ENCODE results near the gene ACOT12. TPM values are rescaled to one million over a fixed set of nuclear protein-coding genes. Genes with fewer than 3 reads are reported as not detected.

Gene ACOT12
- total RNA-seq, 4 donors from 2014 or later, result 1.7 TPM; not detected in 3

DNA sequence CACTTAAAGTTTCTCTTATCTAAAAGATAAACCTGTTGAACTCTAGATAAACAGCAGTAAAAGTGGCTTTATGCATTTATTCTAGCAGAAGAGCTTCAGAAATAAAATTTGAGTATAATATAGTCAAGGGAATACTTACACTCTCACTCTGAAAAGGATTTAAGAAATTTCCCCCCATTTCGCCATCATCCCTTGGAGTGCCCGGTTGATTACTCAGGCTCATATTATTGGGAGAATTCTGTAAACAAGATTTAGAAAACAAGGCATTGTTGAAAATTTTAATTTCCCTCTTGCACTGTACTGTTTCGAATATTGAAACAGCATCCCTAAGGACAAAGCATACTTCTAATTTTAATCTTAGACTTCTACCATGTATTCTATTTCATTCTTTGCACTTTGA lies 34.5 kb upstream of the ACOT12 start:
- 52 to 61% methylated on average over 3 of the region's 3 CpGs for WGBS, 2 donors
- Histone ChIP-seq H3K27me3 (no peaks in the 10 kb centered on the region), H3K36me3 (peaks cover 0 to 6% (median 0%) of the 10 kb centered on the region in 3 donors), H3K4me3 (no peak overlapping the region), H3K27ac (peak overlapping the region in 1 of 4 donors; percentile 13), H3K4me1 (peaks cover 0 to 34% (median 18%) of the 10 kb centered on the region in 4 donors), H3K9me3 (no peaks in the 10 kb centered on the region)
- no peak for DNase-seq (ENCODE audit: low spot score in 2 of 2)
- no peak for TF ChIP-seq POLR2A (IDR thresholded peaks at IDR 0.05)
- no peak for TF ChIP-seq EP300 (IDR thresholded peaks at IDR 0.05)
- TF ChIP-seq, protein P1, sequence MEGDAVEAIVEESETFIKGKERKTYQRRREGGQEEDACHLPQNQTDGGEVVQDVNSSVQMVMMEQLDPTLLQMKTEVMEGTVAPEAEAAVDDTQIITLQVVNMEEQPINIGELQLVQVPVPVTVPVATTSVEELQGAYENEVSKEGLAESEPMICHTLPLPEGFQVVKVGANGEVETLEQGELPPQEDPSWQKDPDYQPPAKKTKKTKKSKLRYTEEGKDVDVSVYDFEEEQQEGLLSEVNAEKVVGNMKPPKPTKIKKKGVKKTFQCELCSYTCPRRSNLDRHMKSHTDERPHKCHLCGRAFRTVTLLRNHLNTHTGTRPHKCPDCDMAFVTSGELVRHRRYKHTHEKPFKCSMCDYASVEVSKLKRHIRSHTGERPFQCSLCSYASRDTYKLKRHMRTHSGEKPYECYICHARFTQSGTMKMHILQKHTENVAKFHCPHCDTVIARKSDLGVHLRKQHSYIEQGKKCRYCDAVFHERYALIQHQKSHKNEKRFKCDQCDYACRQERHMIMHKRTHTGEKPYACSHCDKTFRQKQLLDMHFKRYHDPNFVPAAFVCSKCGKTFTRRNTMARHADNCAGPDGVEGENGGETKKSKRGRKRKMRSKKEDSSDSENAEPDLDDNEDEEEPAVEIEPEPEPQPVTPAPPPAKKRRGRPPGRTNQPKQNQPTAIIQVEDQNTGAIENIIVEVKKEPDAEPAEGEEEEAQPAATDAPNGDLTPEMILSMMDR (IDR thresholded peaks at IDR 0.05), result no peak

DNA sequence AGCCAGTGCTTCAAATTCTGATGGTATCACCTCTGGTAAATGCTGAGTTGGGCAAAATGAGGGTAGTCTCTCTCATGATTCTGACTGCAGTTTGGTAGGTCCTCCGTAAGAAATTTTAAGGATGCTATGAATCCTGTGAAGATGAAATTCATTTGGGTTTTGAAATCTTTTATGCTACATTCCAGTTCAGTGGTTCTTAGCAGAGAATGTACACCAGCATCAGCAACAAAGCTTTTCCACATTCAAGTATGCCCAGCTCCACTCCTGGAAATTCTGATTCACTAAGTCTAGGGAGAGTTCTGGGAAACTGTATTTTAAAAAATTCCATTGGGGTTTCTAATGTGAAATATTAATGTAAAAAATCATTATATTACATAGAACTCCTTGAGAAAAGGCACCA lies 33.6 kb upstream of the ACOT12 start:
- peaks cover 0 to 4% (median 0%) of the 10 kb centered on the region in 3 donors for H3K36me3 ChIP-seq
- peaks cover 0 to 41% (median 18%) of the 10 kb centered on the region in 4 donors for H3K4me1 ChIP-seq
- H3K27ac ChIP-seq, result no peak overlapping the region
- TF ChIP-seq POLR2A (IDR thresholded peaks at IDR 0.05) (no peak), EP300 (IDR thresholded peaks at IDR 0.05) (no peak)
- H3K4me3 ChIP-seq, result no peak overlapping the region
- no peak for DNase-seq (ENCODE audit: low spot score in 2 of 2)
- H3K9me3 ChIP-seq, result no peaks in the 10 kb centered on the region
- 87 to 94% methylated on average over 1 of the region's 1 CpG for WGBS, 2 donors
- no peaks in the 10 kb centered on the region for H3K27me3 ChIP-seq

DNA sequence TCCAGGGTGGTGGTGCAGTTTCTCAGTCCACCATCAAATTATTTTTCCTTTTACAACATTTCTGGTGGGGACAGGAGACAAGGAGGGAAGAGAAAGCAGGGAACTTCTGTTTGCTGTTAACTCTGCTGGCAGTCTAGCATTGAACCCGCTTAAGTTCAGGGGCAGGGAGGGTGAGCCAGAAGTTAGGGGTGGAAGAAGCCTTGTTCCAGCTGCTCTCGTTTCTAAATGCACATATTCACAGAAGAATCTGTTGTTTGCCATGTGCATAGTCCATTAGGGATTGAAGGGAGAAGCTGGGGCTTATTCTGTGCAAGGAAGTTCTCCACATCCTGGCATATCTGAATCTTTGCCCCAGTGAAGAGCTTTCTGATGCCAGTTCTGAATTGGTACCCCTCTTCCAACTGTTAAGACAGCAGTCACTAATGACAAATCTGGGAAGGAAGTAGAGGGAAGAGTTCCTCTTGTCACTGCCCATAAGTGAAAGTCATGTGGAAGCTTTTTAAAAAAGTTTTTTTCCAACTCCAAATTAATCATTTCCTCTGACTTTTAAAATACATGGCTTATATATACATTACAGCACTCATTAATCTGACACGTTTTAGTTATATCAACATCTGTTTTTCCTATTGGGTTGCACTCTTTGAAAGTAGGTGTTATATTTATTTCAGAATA lies 32.6 kb upstream of the ACOT12 start:
- peak overlapping the region in 3 of 4 donors; percentile 35 to 77 (median 70) for H3K27ac ChIP-seq
- H3K4me1 ChIP-seq, result peaks cover 0 to 46% (median 20%) of the 10 kb centered on the region in 4 donors
- WGBS, 2 donors, result 22 to 27% methylated on average over 3 of the region's 3 CpGs
- no peak for DNase-seq (ENCODE audit: low spot score in 2 of 2)
- H3K36me3 ChIP-seq, result no peaks in the 10 kb centered on the region
- TF ChIP-seq EP300 (IDR thresholded peaks at IDR 0.05) (no peak), POLR2A (IDR thresholded peaks at IDR 0.05) (no peak)
- TF ChIP-seq, protein P1 (IDR thresholded peaks at IDR 0.05), result no peak
- no peaks in the 10 kb centered on the region for H3K27me3 ChIP-seq
- H3K4me3 ChIP-seq, result no peak overlapping the region
- H3K9me3 ChIP-seq, result no peaks in the 10 kb centered on the region

DNA sequence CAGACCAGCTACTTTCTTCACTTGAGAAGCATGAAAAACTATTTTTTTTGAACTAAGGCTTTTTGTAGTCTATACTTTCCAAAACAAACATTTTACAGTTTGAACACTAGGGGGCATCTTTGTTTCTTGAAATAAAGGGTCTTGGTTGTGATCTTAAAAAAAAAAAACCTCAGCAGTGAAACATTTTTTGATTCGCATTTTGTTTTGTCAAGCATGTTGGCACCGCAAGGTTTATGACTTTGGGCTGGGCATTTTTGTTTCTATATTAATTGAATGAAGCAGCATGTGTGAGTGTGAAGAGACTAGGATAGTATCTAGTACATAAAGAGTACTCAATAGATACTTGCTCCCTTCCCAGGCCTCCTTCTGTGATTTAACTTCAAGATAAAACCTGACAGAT lies 31.6 kb upstream of the ACOT12 start:
- no peak for DNase-seq (ENCODE audit: low spot score in 2 of 2)
- Histone ChIP-seq H3K4me1 (peaks cover 0 to 46% (median 20%) of the 10 kb centered on the region in 4 donors), H3K27me3 (no peaks in the 10 kb centered on the region), H3K27ac (peak overlapping the region; percentile 25 to 77 (median 52)), H3K36me3 (peaks cover 0 to 8% (median 0%) of the 10 kb centered on the region in 3 donors), H3K4me3 (no peak overlapping the region), H3K9me3 (no peaks in the 10 kb centered on the region)
- no peak for TF ChIP-seq POLR2A (IDR thresholded peaks at IDR 0.05)
- TF ChIP-seq, protein P1 (IDR thresholded peaks at IDR 0.05), result peak; percentile 47 to 69 (median 54)
- 5% methylated on average over 2 of the region's 2 CpGs for WGBS, 2 donors

DNA sequence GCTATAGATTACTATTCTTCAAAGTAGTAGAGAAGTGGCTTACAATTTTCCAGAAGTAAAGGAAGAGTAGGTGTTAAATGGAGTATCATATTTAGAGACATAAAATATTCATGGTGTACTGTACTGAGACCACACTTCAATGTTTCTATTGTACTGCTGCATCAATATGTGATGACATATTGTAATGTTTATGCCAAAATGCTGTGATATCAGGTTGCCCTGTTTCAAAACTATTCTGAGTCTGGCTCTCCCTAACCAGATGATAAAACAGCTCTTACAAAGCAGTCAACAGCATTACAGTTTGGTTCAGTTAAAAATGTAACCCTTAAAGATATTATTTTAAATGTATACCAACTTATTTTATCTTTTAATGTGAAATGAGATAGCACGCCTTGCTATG lies 30.8 kb upstream of the ACOT12 start:
- no peak for DNase-seq (ENCODE audit: low spot score in 2 of 2)
- 93 to 94% methylated on average over 1 of the region's 1 CpG for WGBS, 2 donors
- Histone ChIP-seq H3K27me3 (no peaks in the 10 kb centered on the region), H3K27ac (peak overlapping the region in 1 of 4 donors; percentile 70), H3K4me3 (no peak overlapping the region), H3K9me3 (no peaks in the 10 kb centered on the region), H3K4me1 (peaks cover 0 to 46% (median 20%) of the 10 kb centered on the region in 4 donors), H3K36me3 (peaks cover 0 to 16% (median 0%) of the 10 kb centered on the region in 3 donors)
- no peak for TF ChIP-seq POLR2A (IDR thresholded peaks at IDR 0.05)
- TF ChIP-seq, protein P1 (IDR thresholded peaks at IDR 0.05), result no peak
- TF ChIP-seq EP300 (IDR thresholded peaks at IDR 0.05), result no peak
